GM19240 (cell line): ENCODE results near the gene ADD1.

Experiments used
- DNase-seq: peaks from one replicate; pipeline ENCODE4 v3.0.0; 2011; ENCODE audit warnings: low spot score; ENCODE audit not compliant: insufficient read length

Gene ADD1

GRCh38 chr4:2822461-2823300, 21.0 kb upstream of the ADD1 start:
- no peak for DNase-seq

GRCh38 chr4:2823301-2823670, 20.4 kb upstream of the ADD1 start:
- DNase-seq = no peak

DNA sequence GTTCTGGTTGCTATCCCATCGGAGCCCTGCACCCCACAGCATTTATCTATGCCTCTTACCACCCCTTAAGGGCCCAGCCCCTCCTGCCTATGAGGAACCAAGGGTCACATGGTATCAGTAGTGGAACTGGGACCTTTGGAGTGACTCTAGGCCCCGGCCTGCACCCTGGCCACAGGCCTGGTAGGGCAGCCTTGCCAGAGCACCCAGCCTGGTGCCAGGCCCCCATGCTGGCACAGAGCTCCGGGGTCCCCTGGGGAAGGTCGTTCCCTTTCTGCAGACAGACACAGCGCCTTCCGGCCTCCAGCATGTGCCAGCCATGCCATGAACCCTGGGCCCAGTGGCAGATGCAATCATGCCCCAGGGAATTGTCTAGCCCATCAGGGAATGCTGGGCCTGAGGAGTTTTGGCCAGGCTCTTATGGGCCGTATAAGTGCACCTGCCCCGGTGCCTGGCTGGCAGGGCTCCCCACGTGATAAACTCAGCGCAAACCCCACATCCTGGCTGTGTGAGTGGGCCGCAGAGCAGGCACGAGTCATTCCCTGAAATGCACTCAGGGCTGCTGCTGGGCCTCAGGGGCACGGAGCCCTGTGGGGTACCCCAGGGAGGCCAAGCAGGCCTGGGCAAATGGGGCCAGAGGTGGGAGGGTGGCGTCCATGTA, 19.8 kb upstream of the ADD1 start:
- DNase-seq = no peak

- no peak for DNase-seq
Measured at GRCh38 chr4:2824329-2824835, 19.3 kb upstream of the ADD1 start.

DNA sequence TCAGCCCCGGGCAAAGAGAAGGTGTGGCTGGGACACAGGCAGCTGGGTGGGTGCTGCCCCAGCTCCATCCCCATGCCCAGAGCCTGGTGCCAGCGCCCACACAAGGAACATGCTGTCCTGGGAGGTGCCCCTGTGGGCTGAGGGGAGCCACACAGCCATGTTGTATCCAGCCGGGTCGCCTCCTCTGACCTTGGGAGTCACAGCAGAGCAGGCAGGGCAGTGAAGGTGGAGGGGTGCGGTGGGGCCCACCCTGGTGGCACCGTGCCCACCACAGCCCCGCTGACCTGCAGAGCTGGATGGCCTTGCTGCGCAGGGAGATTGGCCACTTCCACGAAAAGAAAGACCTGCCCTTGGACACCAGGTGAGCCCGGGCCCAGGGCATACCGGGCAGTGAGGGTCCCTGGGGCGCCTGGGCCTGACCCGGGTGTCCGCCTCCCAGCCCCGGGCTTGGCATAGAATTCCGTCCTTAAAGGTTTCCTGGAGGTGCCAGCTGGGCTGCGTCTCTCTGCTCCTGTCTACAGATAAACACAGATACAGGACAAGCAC, 18.7 kb upstream of the ADD1 start:
- DNase-seq = no peak

- no peak for DNase-seq
Measured at GRCh38 chr4:2825740-2826139, 17.9 kb upstream of the ADD1 start.

DNA sequence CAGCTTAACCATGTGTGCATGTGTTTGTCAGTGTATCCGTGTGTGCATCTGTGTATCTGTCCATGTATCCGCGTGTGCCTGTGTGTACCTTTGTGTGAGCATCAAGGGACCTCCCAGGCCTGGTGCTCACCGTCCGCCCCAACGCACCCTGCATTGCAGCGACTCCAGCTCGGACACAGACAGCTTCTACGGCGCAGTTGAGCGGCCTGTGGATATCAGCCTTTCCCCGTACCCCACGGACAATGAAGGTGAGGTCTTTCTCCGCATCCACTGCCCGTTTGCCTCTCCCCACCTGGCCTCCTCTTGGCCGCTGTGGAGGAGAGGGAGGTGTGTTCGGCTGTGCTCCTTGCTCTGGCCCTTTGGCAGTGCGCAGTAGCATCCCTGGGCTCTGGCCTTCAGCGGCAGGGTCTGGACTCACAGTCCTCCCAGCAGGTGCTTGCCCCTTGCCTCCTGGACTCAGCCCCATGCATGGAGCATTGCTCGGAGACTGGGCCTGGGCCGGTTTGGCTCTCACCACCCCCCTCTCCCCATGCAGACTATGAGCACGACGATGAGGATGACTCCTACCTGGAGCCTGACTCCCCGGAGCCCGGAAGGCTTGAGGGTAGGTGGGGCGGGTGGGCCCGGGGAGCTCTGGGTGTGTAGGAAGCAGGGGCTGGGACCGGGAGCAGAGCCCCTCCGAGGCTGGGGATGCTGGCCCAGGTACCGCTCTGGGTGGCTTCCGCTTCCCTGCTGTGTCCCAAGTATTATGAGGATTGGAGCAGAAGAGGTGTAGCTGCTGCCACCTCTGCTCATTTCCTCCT, 16.4 kb upstream of the ADD1 start:
- DNase-seq = no peak

DNA sequence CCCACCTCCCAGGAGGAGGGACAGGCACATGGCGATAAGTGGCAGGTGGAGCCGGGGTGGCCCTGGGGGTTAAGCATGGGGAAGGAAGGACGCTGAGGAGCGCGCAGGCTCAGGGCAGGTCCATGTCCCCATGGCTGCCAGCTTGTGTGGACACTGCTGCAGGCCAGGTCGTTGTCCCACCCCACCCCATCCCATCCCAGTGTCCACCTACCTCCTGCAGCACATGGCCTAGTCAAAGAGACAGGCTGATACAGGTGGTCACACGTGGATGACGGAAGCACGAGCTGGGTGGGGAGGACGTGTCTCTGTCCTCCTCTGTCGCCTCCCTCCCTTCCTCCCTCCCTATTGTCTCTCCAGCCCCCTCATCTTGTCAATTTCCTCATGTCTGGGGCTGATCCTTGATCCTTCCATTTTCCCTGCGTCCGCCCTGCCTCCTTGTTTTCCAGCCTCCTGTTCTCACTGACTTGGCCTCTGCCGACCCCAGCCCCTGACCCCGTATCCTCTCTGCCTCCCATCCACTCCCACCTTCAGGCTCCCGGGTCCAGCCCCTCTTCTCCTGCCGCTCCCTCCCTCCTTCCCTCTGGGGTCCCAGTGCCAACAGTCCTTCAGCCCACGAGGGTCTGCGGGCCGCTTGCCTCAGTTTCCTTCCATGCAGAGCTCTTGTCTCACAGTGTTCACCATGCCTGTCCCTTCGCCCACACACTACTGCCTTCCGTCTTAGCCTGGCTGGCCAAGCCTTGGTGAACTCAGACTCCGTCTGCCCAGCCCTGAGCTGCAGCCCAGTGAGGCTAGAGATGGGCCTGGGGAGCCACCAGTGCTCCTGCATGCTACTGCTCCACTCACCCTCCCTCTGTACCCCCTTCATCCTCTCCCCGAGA, 15.5 kb upstream of the ADD1 start:
- no peak for DNase-seq

DNA sequence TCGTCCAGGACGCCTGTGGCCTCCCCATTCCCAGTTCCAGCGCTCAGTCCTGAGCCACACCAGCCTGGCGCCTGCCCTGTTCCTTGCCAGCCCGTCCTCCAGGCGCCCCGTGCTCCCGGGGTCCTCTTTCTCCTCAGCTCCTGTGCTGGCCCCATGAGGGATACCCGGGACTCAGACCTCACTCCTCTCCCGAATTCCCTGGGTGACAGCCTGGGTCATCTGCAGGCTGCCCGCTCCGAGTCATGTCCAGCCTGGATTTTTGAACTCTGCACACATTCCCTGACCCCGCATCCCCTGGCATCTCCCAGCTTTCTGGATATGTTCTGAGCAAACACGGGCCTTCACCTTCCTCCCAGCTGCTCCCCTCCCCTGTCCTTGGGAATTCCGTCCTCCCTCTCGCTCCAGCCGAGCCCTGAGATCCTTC, 14.9 kb upstream of the ADD1 start:
- no peak for DNase-seq

DNA sequence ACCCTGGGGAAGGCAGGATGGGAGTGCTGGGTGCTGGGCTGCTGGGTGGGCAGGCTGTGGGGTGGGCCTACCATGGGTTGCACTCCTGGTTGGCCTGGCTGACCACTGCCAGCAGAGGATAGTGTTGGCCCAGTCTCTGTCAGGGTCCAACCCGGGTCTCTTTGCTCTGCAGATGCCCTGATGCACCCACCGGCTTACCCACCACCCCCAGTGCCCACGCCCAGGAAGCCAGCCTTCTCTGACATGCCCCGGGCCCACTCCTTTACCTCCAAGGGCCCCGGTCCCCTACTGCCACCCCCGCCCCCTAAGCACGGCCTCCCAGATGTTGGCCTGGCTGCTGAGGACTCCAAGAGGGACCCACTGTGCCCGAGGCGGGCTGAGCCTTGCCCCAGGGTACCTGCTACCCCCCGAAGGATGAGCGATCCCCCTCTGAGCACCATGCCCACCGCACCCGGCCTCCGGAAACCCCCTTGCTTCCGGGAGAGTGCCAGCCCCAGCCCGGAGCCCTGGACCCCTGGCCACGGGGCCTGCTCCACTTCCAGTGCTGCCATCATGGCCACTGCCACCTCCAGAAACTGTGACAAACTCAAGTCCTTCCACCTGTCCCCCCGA, 14.2 kb upstream of the ADD1 start:
- no peak for DNase-seq

- no peak for DNase-seq
Measured at GRCh38 chr4:2829933-2830451, 13.7 kb upstream of the ADD1 start.

- no peak for DNase-seq
Measured at GRCh38 chr4:2830632-2831610, 12.7 kb upstream of the ADD1 start.

DNA sequence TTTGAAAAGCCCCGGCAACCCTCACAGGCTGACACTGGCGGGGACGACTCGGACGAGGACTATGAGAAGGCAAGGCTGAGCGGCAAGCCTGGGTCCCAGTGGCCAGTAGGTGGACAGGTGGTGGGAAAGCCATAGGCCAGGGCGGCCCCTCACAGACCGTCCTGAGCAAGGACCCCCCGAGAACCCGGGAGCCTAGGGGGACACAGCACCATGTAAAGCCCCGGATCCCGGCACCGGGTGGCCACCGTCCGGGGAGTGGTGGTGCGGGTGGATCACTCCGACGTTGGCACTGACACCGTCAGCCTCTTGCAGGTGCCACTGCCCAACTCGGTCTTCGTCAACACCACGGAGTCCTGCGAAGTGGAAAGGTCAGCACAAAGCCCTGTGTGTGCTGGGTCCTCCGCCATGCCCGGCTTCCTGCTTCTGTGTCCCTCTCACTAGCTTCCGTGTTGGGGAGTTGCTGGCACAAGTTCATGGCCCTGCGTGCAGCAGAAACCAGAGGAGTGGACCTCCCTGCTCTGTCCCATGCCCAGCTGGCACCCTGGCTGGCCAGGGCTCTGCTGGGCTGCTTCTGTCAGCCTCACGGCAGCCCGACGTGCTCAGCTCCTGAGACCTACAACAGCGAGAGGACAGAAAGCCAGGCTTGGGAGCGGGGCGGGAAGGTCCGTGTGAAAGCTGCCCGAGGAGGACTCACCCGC, 11.9 kb upstream of the ADD1 start:
- DNase-seq = no peak

GRCh38 chr4:2832309-2832980, 11.2 kb upstream of the ADD1 start:
- no peak for DNase-seq

GRCh38 chr4:2832981-2833670, 10.5 kb upstream of the ADD1 start:
- no peak for DNase-seq

- no peak for DNase-seq
Measured at GRCh38 chr4:2833671-2834000, 10.0 kb upstream of the ADD1 start.
